Measurements from ENCODE around the gene OR10A3. TPM values are rescaled to one million over a fixed set of nuclear protein-coding genes. Genes with fewer than 3 reads are reported as not detected.

Gene OR10A3
- total RNA-seq, 2 donors from 2014 or later = not detected

- Mint-ChIP-seq H3K4me1 (peaks cover 82% of the 10 kb centered on the region), H3K36me3 (ENCODE audit: low read depth) (peaks cover 26% of the 10 kb centered on the region), H3K27me3 (ENCODE audit: insufficient read depth) (no peaks in the 10 kb centered on the region), H3K4me3 (peak overlapping the region; percentile 74), H3K27ac (peak overlapping the region; percentile 93), H3K9me3 (no peaks in the 10 kb centered on the region)
- Histone ChIP-seq H3K9ac (ENCODE audit: extremely low read depth, low read length, poor library complexity, severe bottlenecking) (peak overlapping the region; percentile 88), H3K4me3 (ENCODE audit: low read length) (peak overlapping the region; percentile 97), H3K27ac (ENCODE audit: low read depth, low read length) (peak overlapping the region; percentile 22), H3K9me3 (ENCODE audit: control insufficient read depth, low read length) (peaks cover 14% of the 10 kb centered on the region), H3K4me1 (ENCODE audit: control insufficient read depth, insufficient read depth, low read length) (peaks cover 22% of the 10 kb centered on the region), H3K27me3 (ENCODE audit: control insufficient read depth, insufficient read depth, low read length, poor library complexity, severe bottlenecking) (no peaks in the 10 kb centered on the region), H3K36me3 (ENCODE audit: control insufficient read depth, insufficient read depth, low read length) (peaks cover 33% of the 10 kb centered on the region)
- WGBS, 2 experiments (ENCODE audit: insufficient coverage in 1 of 2, insufficient read length in 1 of 2) = 0 to 22% methylated on average over 1 to 4 of the region's 4 CpGs
- no peak for TF ChIP-seq CTCF (conservative IDR thresholded peaks at IDR 0.05)
- peak; percentile 68 for DNase-seq
Observed at GRCh38 chr11:7906481-7906880, 35.0 kb downstream of the OR10A3 start.

GRCh38 chr11:7905961-7906429, 35.5 kb downstream of the OR10A3 start:
- Mint-ChIP-seq H3K4me1 (peaks cover 80% of the 10 kb centered on the region), H3K27me3 (ENCODE audit: insufficient read depth) (no peaks in the 10 kb centered on the region), H3K9me3 (peaks cover 5% of the 10 kb centered on the region), H3K27ac (peak overlapping the region; percentile 93), H3K36me3 (ENCODE audit: low read depth) (peaks cover 31% of the 10 kb centered on the region), H3K4me3 (peak overlapping the region; percentile 74)
- peak overlapping the region; percentile 97 for H3K4me3 ChIP-seq (ENCODE audit: low read length)
- peaks cover 38% of the 10 kb centered on the region for H3K36me3 ChIP-seq (ENCODE audit: control insufficient read depth, insufficient read depth, low read length)
- WGBS, 2 experiments (ENCODE audit: insufficient coverage in 1 of 2, insufficient read length in 1 of 2) = 19 to 35% methylated on average over 3 of the region's 3 CpGs
- H3K4me1 ChIP-seq (ENCODE audit: control insufficient read depth, insufficient read depth, low read length) = peaks cover 22% of the 10 kb centered on the region
- peak overlapping the region; percentile 22 for H3K27ac ChIP-seq (ENCODE audit: low read depth, low read length)
- H3K27me3 ChIP-seq (ENCODE audit: control insufficient read depth, insufficient read depth, low read length, poor library complexity, severe bottlenecking) = no peaks in the 10 kb centered on the region
- TF ChIP-seq CTCF (conservative IDR thresholded peaks at IDR 0.05) = no peak
- H3K9ac ChIP-seq (ENCODE audit: extremely low read depth, low read length, poor library complexity, severe bottlenecking) = peak overlapping the region; percentile 88
- DNase-seq = peak; percentile 93
- peaks cover 19% of the 10 kb centered on the region for H3K9me3 ChIP-seq (ENCODE audit: control insufficient read depth, low read length)

GRCh38 chr11:7905549-7905948, 36.0 kb downstream of the OR10A3 start:
- peaks cover 23% of the 10 kb centered on the region for H3K9me3 ChIP-seq (ENCODE audit: control insufficient read depth, low read length)
- Mint-ChIP-seq H3K36me3 (ENCODE audit: low read depth) (peaks cover 35% of the 10 kb centered on the region), H3K9me3 (peaks cover 9% of the 10 kb centered on the region), H3K4me3 (peak overlapping the region; percentile 74), H3K4me1 (peaks cover 78% of the 10 kb centered on the region), H3K27ac (peak overlapping the region; percentile 93), H3K27me3 (ENCODE audit: insufficient read depth) (no peaks in the 10 kb centered on the region)
- H3K9ac ChIP-seq (ENCODE audit: extremely low read depth, low read length, poor library complexity, severe bottlenecking) = peak overlapping the region; percentile 88
- H3K4me1 ChIP-seq (ENCODE audit: control insufficient read depth, insufficient read depth, low read length) = peaks cover 22% of the 10 kb centered on the region
- peak overlapping the region; percentile 6 for H3K27ac ChIP-seq (ENCODE audit: low read depth, low read length)
- TF ChIP-seq CTCF (conservative IDR thresholded peaks at IDR 0.05) = no peak
- no peaks in the 10 kb centered on the region for H3K27me3 ChIP-seq (ENCODE audit: control insufficient read depth, insufficient read depth, low read length, poor library complexity, severe bottlenecking)
- DNase-seq = no peak
- peak overlapping the region; percentile 97 for H3K4me3 ChIP-seq (ENCODE audit: low read length)
- peaks cover 42% of the 10 kb centered on the region for H3K36me3 ChIP-seq (ENCODE audit: control insufficient read depth, insufficient read depth, low read length)
- WGBS, 2 experiments (ENCODE audit: insufficient coverage in 1 of 2, insufficient read length in 1 of 2) = 44 to 73% methylated on average over 5 to 9 of the region's 9 CpGs

Data from endodermal cell (in vitro differentiated cells).